Heart right ventricle (tissue), 16 donors: ENCODE measurements around the gene HSPA14. TPM values are rescaled to one million over a fixed set of nuclear protein-coding genes. Genes with fewer than 3 reads are reported as not detected.

Source experiments
- ATAC-seq, 8 donors: fragments of 200-7000 bp; cut with Tn5 transposase; one replicate each; pipeline ENCODE4 v1.9.1; 2020; ENCODE audit warnings: mild to moderate bottlenecking in 8 of 8, moderate library complexity in 8 of 8, moderate number of reproducible peaks in 1 of 8
- DNase-seq, 2 donors: peaks; one replicate each; pipeline ENCODE4 v3.0.0-alpha.2; 2020
- H3K27ac ChIP-seq, 10 donors: fragments of 200-600 bp; sonication (generic) in 2 of 10; one replicate each; pipeline versions ENCODE4 v1.5.0 to v1.8.0; 2020 to 2022; ENCODE audit warnings: mild to moderate bottlenecking in 3 of 10
- H3K27me3 ChIP-seq, 7 donors: fragments of 200-600 bp; one replicate each; pipeline ENCODE4 v1.8.0; 2021 to 2022; ENCODE audit warnings: mild to moderate bottlenecking in 2 of 7
- H3K36me3 ChIP-seq, 9 donors: fragments of 200-600 bp; sonication (generic) in 1 of 9; one replicate each; pipeline versions ENCODE4 v1.5.0 to v1.8.0; 2020 to 2022; ENCODE audit warnings: mild to moderate bottlenecking in 2 of 9
- H3K4me1 ChIP-seq, 9 donors: fragments of 200-600 bp; sonication (generic) in 1 of 9; one replicate each; pipeline versions ENCODE4 v1.5.0 to v1.8.0; 2020 to 2022; ENCODE audit warnings: mild to moderate bottlenecking in 4 of 9
- H3K4me3 ChIP-seq, 10 donors: fragments of 200-600 bp; sonication (generic) in 2 of 10; one replicate each; pipeline versions ENCODE4 v1.5.0 to v1.8.0; 2020 to 2022; ENCODE audit warnings: mild to moderate bottlenecking in 7 of 10, moderate library complexity in 2 of 10
- H3K9me3 ChIP-seq, 11 donors: fragments of 200-600 bp in 10 of 11; sonication (generic) in 2 of 11; one replicate each; pipeline versions ENCODE4 v1.5.0 to v1.8.0; 2013 to 2022; ENCODE audit warnings: mild to moderate bottlenecking in 2 of 11, control low read depth in 1 of 11, moderate library complexity in 1 of 11
- CTCF ChIP-seq, 9 donors: fragments of 200-600 bp; sonication (generic) in 2 of 9; IDR thresholded peaks; one replicate each; pipeline versions ENCODE4 v1.5.0 to v1.8.0; 2021 to 2022; ENCODE audit warnings: antibody characterized with exemption in 9 of 9, mild to moderate bottlenecking in 5 of 9, moderate library complexity in 1 of 9
- whole genome bisulfite sequencing, 2 donors: extraction: QIAGEN DNeasy Blood & Tissue Kit; methylation state at CpG; one replicate each; pipeline ENCODE4 v1.1.7; 2013; ENCODE audit warnings: inconsistent platforms in 1 of 2; 5-methylcytosine and 5-hydroxymethylcytosine counted together
- intact Hi-C, 10 donors: fragments of 100-400 bp; cut with DNase I; formaldehyde crosslinking; loops; one replicate each; pipeline versions ENCODE4 v1.11.1 to v1.14.2; 2022
- polyA plus RNA-seq, 2 donors: library from polyadenylated mRNA; stranded (reverse); fragments of 200-250 nt; gene quantifications; one replicate each; pipeline ENCODE4 v1.2.3, GENCODE V29; 2013
- total RNA-seq, 10 donors: library from RNA; stranded (reverse); fragmentation: NEBNext Ultra II Directional in 3 of 10; extraction: Animal tissue kit (Norgen Biotek cat#: 25700) in 3 of 10; gene quantifications; one replicate each; pipeline versions ENCODE4 v1.2.1 to v1.2.4, GENCODE V29; 2021 to 2023
- donor health status: Arrhythmogenic right ventricular cardiomyopathy.
- donor health status: ischemic (EF 13 %, LVEDD 7.1; RV severe dilation, severe dysfunction).
- donor health status: healthy with polysubstance abuse.
- donor health status: DM: no; HTN: yes; CAD: no.
- donor health status: DM: no; HTN: no; CAD: no.
- donor health status: ischemic (EF 25% LVEDD 6.9; RV normal size, moderate dysfunction).
- donor health status: ischemic (EF 25% LVEDD 5.7; RV mildly dilated, moderate dysfunction).
- donor health status: healthy.
- donor health status: DM: yes; HTN: yes; CAD: no.
- donor health status: Ischemic cardiomyopathy.
- donor health status: ischemic (EF 35%, LVEDD 5.7; RV mildly dilated, moderate dysfunction).
- donor health status: nonischemic (EF 11% LVEDD 7.7; RV severe dilation, severe dysfunction).
- donor health status: DM: yes; HTN: yes; CAD: no.
- donor health status: PGD.
- donor health status: ischemic (EF 29% LVEDD 5.4; RV normal size, mild dysfunction).
- donor health status: nonischemic (EF 23%, LVEDD 6.1; RV moderate dilation, normal function).

Gene HSPA14
- total and polyA plus RNA-seq, 12 donors: 7.1 to 11.6 (median 8.5) TPM

GRCh38 chr10:14879124-14879927, 41.2 kb downstream of the HSPA14 start:
- H3K4me3 ChIP-seq: peak overlapping the region; percentile 68 to 96 (median 85)
- WGBS, 2 donors: 0 to 1% methylated on average over 60 of the region's 60 CpGs
- peak overlapping the region in 9 of 10 donors; percentile 92 to 99 (median 96) for H3K27ac ChIP-seq
- H3K4me1 ChIP-seq: peaks cover 0 to 43% (median 30%) of the 10 kb centered on the region in 9 donors
- TF ChIP-seq CTCF (IDR thresholded peaks at IDR 0.05): no peak
- no peaks in the 10 kb centered on the region for H3K9me3 ChIP-seq
- no peaks in the 10 kb centered on the region for H3K36me3 ChIP-seq
- no peaks in the 10 kb centered on the region for H3K27me3 ChIP-seq
- peak in 2 of 8 donors; percentile 1 to 6 for ATAC-seq
- peak in 1 of 2 donors; percentile 14 for DNase-seq
- intact Hi-C loops: loop anchor here in 9 of 10 donors (2.0 to 10.0 kb wide), 7 partner anchors 37 to 225 kb away; partner anchors contain the start of genes CDNF (in 8 of the 9), HSPA14 (in 8 of the 9), MSANTD7 (in 8 of the 9) and MEIG1 (in 3 of the 9)

GRCh38 chr10:14879928-14880193, 41.8 kb downstream of the HSPA14 start:
- Histone ChIP-seq H3K27ac (no peak overlapping the region), H3K27me3 (no peaks in the 10 kb centered on the region), H3K36me3 (no peaks in the 10 kb centered on the region), H3K4me1 (peaks cover 0 to 38% (median 30%) of the 10 kb centered on the region in 9 donors), H3K9me3 (no peaks in the 10 kb centered on the region), H3K4me3 (peak overlapping the region in 9 of 10 donors; percentile 68 to 96 (median 84))
- DNase-seq: no peak
- no peak for TF ChIP-seq CTCF (IDR thresholded peaks at IDR 0.05)
- ATAC-seq: no peak
- WGBS, 2 donors: 4 to 8% methylated on average over 5 of the region's 5 CpGs
- intact Hi-C loops: loop anchor here in 9 of 10 donors (2.0 to 10.0 kb wide), 8 partner anchors 38 to 225 kb away; partner anchors contain the start of genes CDNF (in 8 of the 9), HSPA14 (in 8 of the 9), MSANTD7 (in 8 of the 9) and MEIG1 (in 4 of the 9)

GRCh38 chr10:14880229-14880628, 42.1 kb downstream of the HSPA14 start:
- Histone ChIP-seq H3K4me1 (peaks cover 0 to 36% (median 28%) of the 10 kb centered on the region in 9 donors), H3K9me3 (no peaks in the 10 kb centered on the region), H3K4me3 (peak overlapping the region in 4 of 10 donors; percentile 77 to 95 (median 85)), H3K27ac (no peak overlapping the region), H3K36me3 (peaks cover 0 to under 1% (median 0%) of the 10 kb centered on the region in 9 donors), H3K27me3 (no peaks in the 10 kb centered on the region)
- ATAC-seq (no peak), DNase-seq (no peak)
- intact Hi-C loops: loop anchor here in 1 of 10 donors (10.0 kb wide), 1 partner anchor 75 kb away; the partner anchor contains the start of genes DCLRE1C and MEIG1
- 58 to 68% methylated on average over 7 of the region's 7 CpGs for WGBS, 2 donors
- TF ChIP-seq CTCF (IDR thresholded peaks at IDR 0.05): no peak

- peaks cover 0 to 5% (median 0%) of the 10 kb centered on the region in 9 donors for H3K36me3 ChIP-seq
- TF ChIP-seq CTCF (IDR thresholded peaks at IDR 0.05): no peak
- intact Hi-C loops: loop anchor here in 1 of 10 donors (10.0 kb wide), 1 partner anchor 71 kb away; the partner anchor contains the start of genes DCLRE1C and MEIG1
- H3K9me3 ChIP-seq: no peaks in the 10 kb centered on the region
- H3K27me3 ChIP-seq: no peaks in the 10 kb centered on the region
- 93 to 94% methylated on average over 3 of the region's 3 CpGs for WGBS, 2 donors
- no peak for DNase-seq
- no peak overlapping the region for H3K4me3 ChIP-seq
- no peak overlapping the region for H3K27ac ChIP-seq
- peaks cover 0 to 16% (median 12%) of the 10 kb centered on the region in 9 donors for H3K4me1 ChIP-seq
- ATAC-seq: no peak
Observed at GRCh38 chr10:14884082-14884481, 46.0 kb downstream of the HSPA14 start.
